Activated CD4-positive, alpha-beta T cell treated with anti-CD3 and anti-CD28 coated beads for 36 hours (primary cell): Measurements from ENCODE around the gene IL15. TPM values are rescaled to one million over a fixed set of nuclear protein-coding genes. Genes with fewer than 3 reads are reported as not detected.

ENCODE experiments used
- ATAC-seq: fragments of 200-7000 bp; cut with Tn5 transposase; one replicate; pipeline ENCODE4 v1.10.0; 2021; ENCODE audit warnings: mild to moderate bottlenecking, moderate library complexity
- CTCF ChIA-PET: fragments of 350-600 bp; sonication (Branson Sonifier 250); formaldehyde crosslinking; loops from one replicate; lab custom pipeline; 2021; ENCODE audit warnings: antibody characterized with exemption; lab: Charles Lee
- POLR2A ChIA-PET: fragments of 350-600 bp; sonication (Branson Sonifier 250); formaldehyde crosslinking; loops from one replicate; lab custom pipeline; 2021; ENCODE audit warnings: antibody characterized with exemption, inconsistent platforms; lab: Charles Lee
- DNase-seq: peaks from one replicate; pipeline ENCODE4 v3.0.0-alpha.2; 2020
- H3K27ac Mint-ChIP-seq: one replicate; pipeline ENCODE4 v1.8.0; 2021; ENCODE audit warnings: mixed read lengths
- H3K27me3 Mint-ChIP-seq: one replicate; pipeline ENCODE4 v1.8.0; 2021; ENCODE audit warnings: mixed read lengths
- H3K36me3 Mint-ChIP-seq: one replicate; pipeline ENCODE4 v1.8.0; 2021; ENCODE audit warnings: low read depth, mixed read lengths
- H3K4me1 Mint-ChIP-seq: one replicate; pipeline ENCODE4 v1.8.0; 2021; ENCODE audit warnings: mixed read lengths
- H3K4me3 Mint-ChIP-seq: one replicate; pipeline ENCODE4 v1.8.0; 2021; ENCODE audit warnings: mild to moderate bottlenecking, moderate library complexity, mixed read lengths
- H3K9me3 Mint-ChIP-seq: one replicate; pipeline ENCODE4 v1.8.0; 2021; ENCODE audit warnings: low read depth, mixed read lengths
- intact Hi-C, 2 experiments: fragments of 100-400 bp; cut with DNase I in 1 of 2; cut with micrococcal nuclease in 1 of 2; formaldehyde crosslinking; loops; one replicate each; pipeline versions ENCODE4 v1.14.2 to v1.15.1; 2022 to 2024; cut with DNase I, micrococcal nuclease
- total RNA-seq, 2 experiments: library from RNA; stranded (reverse); gene quantifications; one replicate each; pipeline ENCODE4 v1.2.3, GENCODE V29; 2021

The IL15 gene
- total RNA-seq, 2 experiments from 2014 or later, result 0.37 to 1.1 TPM

DNA sequence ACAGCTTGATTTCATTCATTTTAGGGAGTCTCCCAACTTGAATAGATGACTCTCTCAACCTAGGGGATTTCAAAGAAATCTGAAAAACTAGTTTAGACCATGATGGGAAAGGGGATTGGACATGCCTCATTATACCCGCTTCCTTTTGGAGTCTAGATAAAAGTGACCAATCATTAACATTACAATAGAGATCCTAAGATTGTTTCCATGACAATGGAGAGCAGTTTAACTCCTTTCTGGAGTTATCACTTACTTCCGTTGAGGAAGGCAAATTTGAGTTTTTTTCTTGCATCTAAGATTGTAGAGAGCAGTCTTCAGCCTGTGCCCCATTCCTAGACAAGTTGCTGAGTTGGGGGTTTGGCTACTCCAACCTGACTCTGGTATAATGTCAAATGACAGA is 11.4 kb upstream of the IL15 start:
- ATAC-seq (no peak), DNase-seq (no peak)
- Mint-ChIP-seq H3K4me1 (no peaks in the 10 kb centered on the region), H3K4me3 (no peak overlapping the region), H3K9me3 (no peaks in the 10 kb centered on the region), H3K27ac (no peak overlapping the region), H3K27me3 (peaks cover under 1% of the 10 kb centered on the region), H3K36me3 (no peaks in the 10 kb centered on the region)
- intact Hi-C loops, result no loop called here
- ChIA-PET CTCF (interaction anchor here (0.9 to 1.3 kb wide), 2 partner anchors 14 to 30 kb away, joined by 4 read pairs; no protein-coding TSS in a partner anchor), POLR2A (no interaction called here)

DNA sequence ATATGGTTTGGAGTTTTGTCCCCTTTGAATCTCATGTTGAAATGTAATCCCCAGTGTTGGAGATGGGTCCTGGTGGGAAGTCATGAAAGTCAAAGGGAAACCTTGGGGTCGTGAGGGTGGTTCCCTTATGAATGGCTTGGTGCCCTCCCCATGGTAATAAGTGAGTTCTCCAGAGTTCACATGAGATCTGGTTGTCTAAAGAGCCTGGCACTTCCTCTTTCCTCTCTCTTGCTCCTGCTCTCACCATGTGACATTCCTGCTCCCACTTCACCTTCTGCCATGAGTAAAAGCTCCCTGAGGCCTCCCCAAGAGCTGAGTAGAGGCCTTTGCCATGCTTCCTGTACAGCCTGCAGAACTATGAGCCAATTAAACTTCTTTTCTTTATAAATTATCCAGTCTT is 5.5 kb upstream of the IL15 start:
- intact Hi-C loops, result loop anchor here (10.0 kb wide), 3 partner anchors 406 to 1554 kb away; partner anchors contain the start of genes INPP4B (in 1 of the 2), USP38 (in 1 of the 2) and ZNF330 (in 1 of the 2)
- DNase-seq (no peak), ATAC-seq (no peak)
- ChIA-PET CTCF (no interaction called here), POLR2A (no interaction called here)
- Mint-ChIP-seq H3K36me3 (no peaks in the 10 kb centered on the region), H3K4me1 (peaks cover 3% of the 10 kb centered on the region), H3K27ac (no peak overlapping the region), H3K27me3 (peaks cover 7% of the 10 kb centered on the region), H3K4me3 (no peak overlapping the region), H3K9me3 (no peaks in the 10 kb centered on the region)

DNA sequence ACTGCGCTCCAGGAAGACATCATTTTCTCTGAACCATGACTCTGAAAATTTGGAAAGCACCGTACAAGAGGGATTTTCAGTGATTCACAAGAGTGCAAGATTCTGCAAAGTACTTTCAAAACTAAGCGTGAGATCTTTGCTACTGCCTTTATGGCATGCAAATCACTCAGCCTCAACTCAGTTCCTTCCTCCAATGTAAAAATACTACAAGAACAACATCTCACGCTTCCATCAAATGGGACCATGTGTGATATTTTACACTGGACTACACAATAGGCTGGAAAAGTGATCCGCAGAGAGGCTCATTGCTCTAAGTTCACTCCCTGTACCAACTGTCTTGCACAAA is 674 bp upstream of the IL15 start:
- no peaks in the 10 kb centered on the region for H3K36me3 Mint-ChIP-seq
- DNase-seq (no peak), ATAC-seq (no peak)
- intact Hi-C loops, result loop anchor here (2.0 to 10.0 kb wide), 6 partner anchors 69 to 1877 kb away; partner anchors contain the start of genes ZNF330 (in 2 of the 2), INPP4B (in 1 of the 2), SMARCA5 (in 1 of the 2) and USP38 (in 1 of the 2)
- peak overlapping the region; percentile 42 for H3K27ac Mint-ChIP-seq
- CTCF ChIA-PET, result interaction anchor here (0.6 to 1.2 kb wide), 2 partner anchors 17 to 504 kb away, joined by 3 to 4 read pairs; no protein-coding TSS in a partner anchor
- H3K4me3 Mint-ChIP-seq, result peak overlapping the region; percentile 86
- no peaks in the 10 kb centered on the region for H3K9me3 Mint-ChIP-seq
- H3K27me3 Mint-ChIP-seq, result peaks cover 21% of the 10 kb centered on the region
- H3K4me1 Mint-ChIP-seq, result peaks cover 18% of the 10 kb centered on the region
- POLR2A ChIA-PET, result no interaction called here

DNA sequence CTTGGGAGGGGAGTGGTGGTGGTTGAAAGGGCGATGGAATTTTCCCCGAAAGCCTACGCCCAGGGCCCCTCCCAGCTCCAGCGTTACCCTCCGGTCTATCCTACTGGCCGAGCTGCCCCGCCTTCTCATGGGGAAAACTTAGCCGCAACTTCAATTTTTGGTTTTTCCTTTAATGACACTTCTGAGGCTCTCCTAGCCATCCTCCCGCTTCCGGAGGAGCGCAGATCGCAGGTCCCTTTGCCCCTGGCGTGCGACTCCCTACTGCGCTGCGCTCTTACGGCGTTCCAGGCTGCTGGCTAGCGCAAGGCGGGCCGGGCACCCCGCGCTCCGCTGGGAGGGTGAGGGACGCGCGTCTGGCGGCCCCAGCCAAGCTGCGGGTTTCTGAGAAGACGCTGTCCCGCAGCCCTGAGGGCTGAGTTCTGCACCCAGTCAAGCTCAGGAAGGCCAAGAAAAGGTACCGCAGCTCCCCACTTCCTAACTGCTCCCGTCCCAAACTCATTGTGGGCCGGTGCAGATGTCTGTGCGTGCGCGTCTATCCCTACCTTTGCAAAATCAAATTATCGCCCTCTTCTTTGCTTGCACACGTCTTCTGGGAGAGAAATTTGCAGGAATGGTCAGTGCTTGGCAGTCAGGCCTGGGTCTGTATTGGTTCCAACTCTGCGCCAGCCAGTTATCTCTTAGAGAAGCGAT is 533 bp downstream of the IL15 start:
- POLR2A ChIA-PET, result no interaction called here

DNA sequence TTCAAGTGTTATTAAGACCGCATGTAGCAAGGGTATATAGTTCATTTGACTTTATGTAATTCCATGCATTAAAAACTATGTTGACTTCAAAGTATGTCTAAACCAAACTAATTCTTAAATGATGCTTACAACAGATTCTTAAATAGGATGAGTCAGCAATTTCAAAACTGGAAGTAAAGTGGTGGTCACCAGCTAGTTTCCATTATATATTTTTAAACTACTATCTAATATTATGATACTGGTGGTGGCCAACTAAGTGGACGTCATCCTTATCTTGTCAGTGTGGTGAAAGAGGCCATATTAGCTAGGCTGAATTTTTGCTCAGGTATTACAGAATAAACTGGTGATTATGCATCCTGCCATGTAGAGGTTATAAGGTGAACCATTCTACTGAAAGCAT is 1.2 kb downstream of the IL15 start:
- intact Hi-C loops, result loop anchor here (2.0 to 10.0 kb wide), 6 partner anchors 67 to 1875 kb away; partner anchors contain the start of genes ZNF330 (in 2 of the 2), INPP4B (in 1 of the 2), SMARCA5 (in 1 of the 2) and USP38 (in 1 of the 2)
- CTCF ChIA-PET, result interaction anchor here (0.5 to 0.6 kb wide), 3 partner anchors 9 to 504 kb away, joined by 3 to 6 read pairs (median 3); partner anchors contain the start of gene RNF150
- DNase-seq, result no peak
- POLR2A ChIA-PET, result no interaction called here
- Mint-ChIP-seq H3K4me3 (peak overlapping the region; percentile 86), H3K9me3 (no peaks in the 10 kb centered on the region), H3K4me1 (peaks cover 18% of the 10 kb centered on the region), H3K27me3 (peaks cover 21% of the 10 kb centered on the region), H3K36me3 (no peaks in the 10 kb centered on the region), H3K27ac (no peak overlapping the region)
- ATAC-seq, result no peak

More for the DNA sequence above, 533 bp downstream of the IL15 start:
- Mint-ChIP-seq H3K4me3 (peak overlapping the region; percentile 86), H3K36me3 (no peaks in the 10 kb centered on the region), H3K4me1 (peaks cover 18% of the 10 kb centered on the region), H3K9me3 (no peaks in the 10 kb centered on the region), H3K27ac (peak overlapping the region; percentile 67), H3K27me3 (peaks cover 19% of the 10 kb centered on the region)
- ATAC-seq (peak; percentile 72), DNase-seq (peak; percentile 50)
- CTCF ChIA-PET, result interaction anchor here (0.5 to 1.2 kb wide), 3 partner anchors 16 to 504 kb away, joined by 3 to 6 read pairs (median 3); partner anchors contain the start of gene RNF150
- intact Hi-C loops, result loop anchor here (2.0 to 10.0 kb wide), 6 partner anchors 68 to 1875 kb away; partner anchors contain the start of genes ZNF330 (in 2 of the 2), INPP4B (in 1 of the 2), SMARCA5 (in 1 of the 2) and USP38 (in 1 of the 2)

DNA sequence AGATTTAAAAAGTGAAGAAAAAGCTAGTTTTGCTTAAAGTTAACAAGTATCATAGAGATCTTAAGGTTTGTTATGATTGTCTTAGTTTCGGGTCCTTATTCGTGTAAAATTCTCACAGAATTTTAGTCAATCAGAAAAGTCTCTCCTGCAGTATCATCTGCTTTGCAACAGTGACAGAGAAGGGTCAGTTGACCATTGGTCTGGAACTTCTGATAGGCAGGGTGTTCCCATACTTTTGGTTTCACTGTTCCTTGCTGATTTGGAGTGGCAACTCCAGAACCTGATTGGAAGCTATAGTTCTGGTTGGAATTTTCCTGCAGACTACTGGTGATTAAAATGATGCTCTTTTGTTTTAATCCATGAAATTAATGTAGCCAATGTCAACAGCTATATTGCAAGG is 1.8 kb downstream of the IL15 start:
- no peak for ATAC-seq
- peaks cover 21% of the 10 kb centered on the region for H3K4me1 Mint-ChIP-seq
- H3K27me3 Mint-ChIP-seq, result peaks cover 21% of the 10 kb centered on the region
- intact Hi-C loops, result loop anchor here (5.0 to 10.0 kb wide), 4 partner anchors 413 to 1874 kb away; partner anchors contain the start of genes INPP4B (in 1 of the 2), SMARCA5 (in 1 of the 2), USP38 (in 1 of the 2) and ZNF330 (in 1 of the 2)
- no peaks in the 10 kb centered on the region for H3K36me3 Mint-ChIP-seq
- H3K9me3 Mint-ChIP-seq, result no peaks in the 10 kb centered on the region
- DNase-seq, result no peak
- ChIA-PET CTCF (interaction anchor here (0.6 to 1.5 kb wide), 4 partner anchors 8 to 1288 kb away, joined by 3 to 4 read pairs (median 3); no protein-coding TSS in a partner anchor), POLR2A (no interaction called here)
- no peak overlapping the region for H3K4me3 Mint-ChIP-seq
- H3K27ac Mint-ChIP-seq, result no peak overlapping the region

DNA sequence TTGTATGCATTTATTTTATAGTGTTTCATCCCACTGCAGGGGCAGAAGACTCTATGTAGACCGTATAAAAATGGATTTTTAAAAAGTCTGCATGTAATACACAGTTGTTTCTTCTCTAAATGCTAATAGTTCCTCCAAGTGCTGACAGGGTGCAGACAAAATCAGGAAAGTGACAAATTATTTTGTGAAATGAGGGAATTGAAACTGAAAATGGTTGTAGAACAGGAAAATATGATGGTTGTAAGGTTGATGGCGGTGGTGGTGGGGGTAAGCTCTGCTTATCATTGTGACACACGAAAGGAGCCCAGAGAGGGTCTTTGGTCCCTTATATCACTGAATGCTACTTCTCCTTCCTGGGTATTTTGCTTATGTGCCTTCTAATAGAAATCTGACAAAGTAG is 4.3 kb downstream of the IL15 start:
- Mint-ChIP-seq H3K9me3 (no peaks in the 10 kb centered on the region), H3K27ac (no peak overlapping the region), H3K4me1 (peaks cover 22% of the 10 kb centered on the region), H3K27me3 (peaks cover 20% of the 10 kb centered on the region), H3K36me3 (no peaks in the 10 kb centered on the region), H3K4me3 (no peak overlapping the region)
- DNase-seq (no peak), ATAC-seq (no peak)
- intact Hi-C loops, result no loop called here
- ChIA-PET CTCF (no interaction called here), POLR2A (no interaction called here)

DNA sequence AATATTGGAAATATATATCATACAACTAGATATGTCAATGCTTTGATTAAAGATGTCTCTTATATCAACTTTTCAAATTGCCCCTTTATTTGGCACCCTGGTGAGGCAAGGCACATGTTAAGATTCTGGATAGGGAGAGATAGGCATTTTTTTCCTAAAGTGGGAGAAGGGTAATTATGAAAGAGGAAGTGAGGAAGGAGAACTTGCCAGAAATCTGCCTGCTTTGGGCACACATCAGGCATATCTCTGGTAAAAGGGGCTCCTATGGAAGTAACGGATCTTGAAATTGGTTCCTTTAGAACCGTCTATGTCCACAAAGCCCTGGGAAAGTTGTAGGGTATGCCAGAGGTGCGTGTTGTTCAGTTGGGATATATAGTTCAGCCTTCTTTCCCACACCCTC is 5.7 kb downstream of the IL15 start:
- Mint-ChIP-seq H3K27me3 (peaks cover 19% of the 10 kb centered on the region), H3K36me3 (no peaks in the 10 kb centered on the region), H3K4me3 (no peak overlapping the region), H3K27ac (no peak overlapping the region), H3K4me1 (peaks cover 18% of the 10 kb centered on the region), H3K9me3 (no peaks in the 10 kb centered on the region)
- intact Hi-C loops, result no loop called here
- no peak for DNase-seq
- no peak for ATAC-seq
- ChIA-PET POLR2A (no interaction called here), CTCF (no interaction called here)

DNA sequence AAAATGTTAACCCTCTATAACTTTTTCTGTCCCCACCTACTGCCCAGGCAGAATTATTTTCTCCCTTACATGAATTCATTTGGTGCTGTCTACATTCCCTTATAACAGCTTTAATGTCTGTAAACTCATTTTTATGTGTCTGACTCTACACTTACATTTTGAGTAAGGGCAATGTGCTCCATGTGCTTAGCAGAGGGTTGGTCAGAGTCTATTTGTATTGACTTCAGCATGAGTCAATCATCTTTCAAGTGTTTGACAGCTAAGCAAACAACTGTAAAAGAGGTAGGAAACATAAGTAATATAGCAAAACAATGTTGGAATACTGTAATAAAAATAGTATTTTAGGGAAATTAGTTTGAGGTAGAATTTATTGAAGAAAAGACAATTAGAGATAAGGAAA is 6.3 kb downstream of the IL15 start:
- no peak overlapping the region for H3K27ac Mint-ChIP-seq
- no peak for DNase-seq
- peaks cover 13% of the 10 kb centered on the region for H3K4me1 Mint-ChIP-seq
- no peaks in the 10 kb centered on the region for H3K9me3 Mint-ChIP-seq
- ATAC-seq, result peak; percentile 27
- peaks cover 20% of the 10 kb centered on the region for H3K27me3 Mint-ChIP-seq
- ChIA-PET CTCF (interaction anchor here (0.6 to 0.7 kb wide), 2 partner anchors 33 to 177 kb away, joined by 3 to 4 read pairs; no protein-coding TSS in a partner anchor), POLR2A (no interaction called here)
- no peak overlapping the region for H3K4me3 Mint-ChIP-seq
- intact Hi-C loops, result no loop called here
- H3K36me3 Mint-ChIP-seq, result no peaks in the 10 kb centered on the region

DNA sequence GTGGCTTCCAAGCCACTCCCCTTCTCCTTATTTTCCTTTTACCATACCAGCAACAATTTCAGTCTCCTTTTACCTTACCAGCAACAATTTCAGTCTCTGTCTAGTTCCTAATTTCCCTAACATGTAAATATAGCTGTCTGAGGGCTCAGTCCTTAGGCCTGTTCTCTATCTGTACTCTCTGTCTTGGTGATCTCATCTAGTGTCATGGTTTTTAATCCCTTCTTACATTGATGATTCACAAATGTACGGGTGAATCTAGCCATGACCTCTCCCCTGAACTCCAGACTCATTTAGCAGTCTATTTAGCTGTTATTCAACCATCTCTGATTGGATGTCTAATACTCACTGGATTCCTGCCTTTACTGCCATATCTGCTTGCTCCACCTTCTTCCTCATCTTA is 7.2 kb downstream of the IL15 start:
- CTCF ChIA-PET, result interaction anchor here (1.4 kb wide), 1 partner anchor 9 kb away, joined by 4 read pairs; no protein-coding TSS in a partner anchor
- H3K4me1 Mint-ChIP-seq, result peaks cover 12% of the 10 kb centered on the region

DNA sequence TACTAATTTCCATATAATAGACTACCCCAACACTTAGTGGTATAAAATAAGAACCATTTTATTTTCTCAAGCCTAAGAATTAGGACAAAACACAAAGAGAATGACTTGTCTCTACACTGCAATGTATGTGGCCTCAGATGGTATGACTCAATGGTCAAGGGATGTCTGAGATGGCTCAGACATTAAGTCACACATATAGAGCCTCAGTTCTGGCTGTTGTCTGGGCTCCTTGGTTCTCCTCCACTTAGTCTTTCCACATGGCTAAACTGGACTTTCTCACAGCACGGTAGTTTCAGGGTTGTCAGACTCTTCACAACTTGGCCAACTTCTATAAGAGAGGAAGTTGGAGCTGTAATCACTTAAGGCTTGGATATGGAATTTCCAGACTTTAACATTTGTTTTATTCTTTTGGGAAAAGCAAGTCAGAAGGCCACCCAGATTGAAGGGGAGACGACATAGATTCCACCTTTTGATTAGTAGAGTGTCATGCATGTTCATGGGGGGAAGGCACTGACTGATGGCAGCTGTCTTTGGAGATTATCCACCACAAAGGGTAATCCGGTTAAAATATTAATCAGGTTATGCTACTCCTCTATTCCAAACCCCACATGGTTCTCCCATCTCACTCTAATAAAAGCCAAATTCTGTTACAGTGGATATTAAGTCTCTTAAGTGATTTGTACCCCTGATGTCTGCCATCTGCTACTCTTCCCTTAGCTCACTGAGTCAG is 9.4 kb downstream of the IL15 start:
- no peak for ATAC-seq
- CTCF ChIA-PET, result interaction anchor here (0.7 kb wide), 1 partner anchor 8 kb away, joined by 3 read pairs; no protein-coding TSS in a partner anchor
- H3K4me1 Mint-ChIP-seq, result peaks cover 5% of the 10 kb centered on the region

More for the DNA sequence above, 7.2 kb downstream of the IL15 start:
- Mint-ChIP-seq H3K27me3 (peaks cover 15% of the 10 kb centered on the region), H3K36me3 (no peaks in the 10 kb centered on the region), H3K4me3 (no peak overlapping the region), H3K27ac (no peak overlapping the region), H3K9me3 (no peaks in the 10 kb centered on the region)
- intact Hi-C loops, result no loop called here
- no peak for DNase-seq
- POLR2A ChIA-PET, result no interaction called here
- ATAC-seq, result peak; percentile 89

More for the DNA sequence above, 9.4 kb downstream of the IL15 start:
- Mint-ChIP-seq H3K9me3 (no peaks in the 10 kb centered on the region), H3K27me3 (peaks cover 5% of the 10 kb centered on the region), H3K27ac (no peak overlapping the region), H3K4me3 (no peak overlapping the region), H3K36me3 (no peaks in the 10 kb centered on the region)
- DNase-seq, result no peak
- intact Hi-C loops, result no loop called here
- POLR2A ChIA-PET, result no interaction called here
